K562 (cell line): ENCODE data around the gene SDS.

Source experiments
- CTBP1 ChIP-seq: fragments of 450-650 bp; IDR thresholded peaks from 2 replicates; pipeline ENCODE4 v1.6.1; 2016; ENCODE audit warnings: borderline replicate concordance
- IRF2 ChIP-seq: sonication (generic); formaldehyde crosslinking; IDR thresholded peaks from 2 replicates; pipeline ENCODE4 v1.8.1; 2022; ENCODE audit warnings: mild to moderate bottlenecking, missing genetic modification reagents
- NFYB ChIP-seq: IDR thresholded peaks from 2 replicates; pipeline ENCODE4 v1.6.1; 2011; ENCODE audit warnings: mild to moderate bottlenecking, moderate library complexity; ENCODE audit not compliant: insufficient read length; ENCODE audit errors: extremely low read depth
- POLR2A ChIP-seq: fragments of 450-650 bp; conservative IDR thresholded peaks from 2 replicates; pipeline ENCODE4 v1.6.1; 2016
- RFX7 ChIP-seq: fragments of 250-450 bp; sonication (Bioruptor Pico); IDR thresholded peaks from 2 replicates; pipeline ENCODE4 v1.5.1; 2021; ENCODE audit warnings: mild to moderate bottlenecking
- SNIP1 ChIP-seq: fragments of 450-650 bp; IDR thresholded peaks from 2 replicates; pipeline ENCODE4 v1.7.1; 2017; ENCODE audit warnings: low read depth, mild to moderate bottlenecking
- TCF7L2 ChIP-seq: fragments of 150-350 bp; IDR thresholded peaks from 2 replicates; pipeline ENCODE4 v1.6.1; 2016; ENCODE audit warnings: low read depth, mild to moderate bottlenecking, low read length, moderate library complexity
- TF ChIP-seq, protein P1 (sequence below): fragments of 450-650 bp; formaldehyde crosslinking; IDR thresholded peaks from 2 replicates; pipeline ENCODE4 v1.4.0; 2022; ENCODE audit warnings: mild to moderate bottlenecking, moderate library complexity
- TF ChIP-seq, protein P2 (sequence below): fragments of 450-650 bp; formaldehyde crosslinking; IDR thresholded peaks from 2 replicates; pipeline ENCODE4 v1.4.0; 2020; ENCODE audit warnings: mild to moderate bottlenecking, moderate library complexity
- TF ChIP-seq, protein P3 (sequence below): fragments of 250-450 bp; sonication (Bioruptor Pico); IDR thresholded peaks from 2 replicates; pipeline ENCODE4 v1.9.0; 2021; ENCODE audit warnings: mild to moderate bottlenecking, inconsistent platforms

- TF ChIP-seq IRF2 (no peak), POLR2A (no peak), RFX7 (CRISPR knock-in tag) (no peak), NFYB (no peak), CTBP1 (no peak), TCF7L2 (no peak), SNIP1 (no peak)
- TF ChIP-seq, protein P1, sequence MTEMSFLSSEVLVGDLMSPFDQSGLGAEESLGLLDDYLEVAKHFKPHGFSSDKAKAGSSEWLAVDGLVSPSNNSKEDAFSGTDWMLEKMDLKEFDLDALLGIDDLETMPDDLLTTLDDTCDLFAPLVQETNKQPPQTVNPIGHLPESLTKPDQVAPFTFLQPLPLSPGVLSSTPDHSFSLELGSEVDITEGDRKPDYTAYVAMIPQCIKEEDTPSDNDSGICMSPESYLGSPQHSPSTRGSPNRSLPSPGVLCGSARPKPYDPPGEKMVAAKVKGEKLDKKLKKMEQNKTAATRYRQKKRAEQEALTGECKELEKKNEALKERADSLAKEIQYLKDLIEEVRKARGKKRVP = no peak
- TF ChIP-seq, protein P2, sequence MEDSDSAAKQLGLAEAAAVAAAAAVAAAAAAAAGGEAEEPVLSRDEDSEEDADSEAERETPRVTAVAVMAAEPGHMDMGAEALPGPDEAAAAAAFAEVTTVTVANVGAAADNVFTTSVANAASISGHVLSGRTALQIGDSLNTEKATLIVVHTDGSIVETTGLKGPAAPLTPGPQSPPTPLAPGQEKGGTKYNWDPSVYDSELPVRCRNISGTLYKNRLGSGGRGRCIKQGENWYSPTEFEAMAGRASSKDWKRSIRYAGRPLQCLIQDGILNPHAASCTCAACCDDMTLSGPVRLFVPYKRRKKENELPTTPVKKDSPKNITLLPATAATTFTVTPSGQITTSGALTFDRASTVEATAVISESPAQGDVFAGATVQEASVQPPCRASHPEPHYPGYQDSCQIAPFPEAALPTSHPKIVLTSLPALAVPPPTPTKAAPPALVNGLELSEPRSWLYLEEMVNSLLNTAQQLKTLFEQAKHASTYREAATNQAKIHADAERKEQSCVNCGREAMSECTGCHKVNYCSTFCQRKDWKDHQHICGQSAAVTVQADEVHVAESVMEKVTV (CRISPR knock-in tag) = no peak
- TF ChIP-seq, protein P3, sequence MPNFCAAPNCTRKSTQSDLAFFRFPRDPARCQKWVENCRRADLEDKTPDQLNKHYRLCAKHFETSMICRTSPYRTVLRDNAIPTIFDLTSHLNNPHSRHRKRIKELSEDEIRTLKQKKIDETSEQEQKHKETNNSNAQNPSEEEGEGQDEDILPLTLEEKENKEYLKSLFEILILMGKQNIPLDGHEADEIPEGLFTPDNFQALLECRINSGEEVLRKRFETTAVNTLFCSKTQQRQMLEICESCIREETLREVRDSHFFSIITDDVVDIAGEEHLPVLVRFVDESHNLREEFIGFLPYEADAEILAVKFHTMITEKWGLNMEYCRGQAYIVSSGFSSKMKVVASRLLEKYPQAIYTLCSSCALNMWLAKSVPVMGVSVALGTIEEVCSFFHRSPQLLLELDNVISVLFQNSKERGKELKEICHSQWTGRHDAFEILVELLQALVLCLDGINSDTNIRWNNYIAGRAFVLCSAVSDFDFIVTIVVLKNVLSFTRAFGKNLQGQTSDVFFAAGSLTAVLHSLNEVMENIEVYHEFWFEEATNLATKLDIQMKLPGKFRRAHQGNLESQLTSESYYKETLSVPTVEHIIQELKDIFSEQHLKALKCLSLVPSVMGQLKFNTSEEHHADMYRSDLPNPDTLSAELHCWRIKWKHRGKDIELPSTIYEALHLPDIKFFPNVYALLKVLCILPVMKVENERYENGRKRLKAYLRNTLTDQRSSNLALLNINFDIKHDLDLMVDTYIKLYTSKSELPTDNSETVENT (CRISPR knock-in tag) = no peak
These were observed 45.6 kb upstream of the SDS start for GRCh38 chr12:113449299-113449698.
